HepG2 (cell line): ENCODE results near the gene POP7. TPM values are rescaled to one million over a fixed set of nuclear protein-coding genes. Genes with fewer than 3 reads are reported as not detected.

ENCODE experiments used
- BCLAF1 ChIP-seq: fragments of 450-650 bp; IDR thresholded peaks from 2 replicates; pipeline ENCODE4 v1.6.1; 2017; ENCODE audit warnings: mild to moderate bottlenecking
- CERS6 ChIP-seq: sonication (generic); formaldehyde crosslinking; IDR thresholded peaks from 2 replicates; pipeline ENCODE4 v1.5.0; 2020; ENCODE audit warnings: missing genetic modification reagents
- FOXO4 ChIP-seq: sonication (generic); formaldehyde crosslinking; conservative IDR thresholded peaks from 2 replicates; pipeline ENCODE4 v1.8.1; 2023; ENCODE audit warnings: missing genetic modification reagents
- FOXP1 ChIP-seq, 2 experiments: fragments of 450-650 bp in 1 of 2; IDR thresholded peaks; 2 replicates each; pipeline ENCODE4 v1.6.1; 2017 to 2018; ENCODE audit warnings: antibody characterized with exemption in 1 of 2
- GATAD1 ChIP-seq: IDR thresholded peaks from 2 replicates; pipeline ENCODE4 v1.6.1; 2016; ENCODE audit warnings: missing genetic modification reagents, missing compliant biosample characterization
- MXD3 ChIP-seq: IDR thresholded peaks from 2 replicates; pipeline ENCODE4 v1.6.1; 2016; ENCODE audit warnings: mild to moderate bottlenecking, missing biosample characterization, missing genetic modification reagents
- NBN ChIP-seq: fragments of 450-650 bp; conservative IDR thresholded peaks from 2 replicates; pipeline ENCODE4 v1.6.1; 2017
- SMARCC2 ChIP-seq: fragments of 450-650 bp; IDR thresholded peaks from 2 replicates; pipeline ENCODE4 v1.6.1; 2017; ENCODE audit warnings: antibody characterized with exemption, mild to moderate bottlenecking
- SMARCE1 ChIP-seq: fragments of 450-650 bp; IDR thresholded peaks from 2 replicates; pipeline ENCODE4 v1.6.1; 2017; ENCODE audit warnings: borderline replicate concordance
- SP4 ChIP-seq: sonication (generic); formaldehyde crosslinking; IDR thresholded peaks from 2 replicates; pipeline ENCODE4 v1.8.1; 2023; ENCODE audit warnings: mild to moderate bottlenecking, missing genetic modification reagents
- ZBTB46 ChIP-seq: sonication (generic); formaldehyde crosslinking; IDR thresholded peaks from 2 replicates; pipeline ENCODE4 v1.4.0; 2020; ENCODE audit warnings: mild to moderate bottlenecking, missing genetic modification reagents, borderline replicate concordance
- ZC3H13 ChIP-seq: sonication (generic); formaldehyde crosslinking; IDR thresholded peaks from 2 replicates; pipeline ENCODE4 v1.8.1; 2023; ENCODE audit warnings: mild to moderate bottlenecking, missing genetic modification reagents, moderate library complexity
- ZNF441 ChIP-seq: sonication (generic); formaldehyde crosslinking; IDR thresholded peaks from 2 replicates; pipeline ENCODE4 v1.7.0; 2021; ENCODE audit warnings: missing genetic modification reagents, borderline replicate concordance
- ZNF549 ChIP-seq: sonication (generic); formaldehyde crosslinking; IDR thresholded peaks from 2 replicates; pipeline ENCODE4 v1.5.0; 2020; ENCODE audit warnings: missing genetic modification reagents
- ZNF639 ChIP-seq: conservative IDR thresholded peaks from 2 replicates; pipeline ENCODE4 v1.6.1; 2018; ENCODE audit warnings: missing genetic modification reagents
- ZNF7 ChIP-seq: IDR thresholded peaks from 2 replicates; pipeline ENCODE4 v1.6.1; 2016; ENCODE audit warnings: missing biosample characterization, missing genetic modification reagents
- ZNF768 ChIP-seq: sonication (generic); formaldehyde crosslinking; IDR thresholded peaks from 2 replicates; pipeline ENCODE4 v1.4.0; 2020; ENCODE audit warnings: missing genetic modification reagents
- ZXDC ChIP-seq: sonication (generic); formaldehyde crosslinking; IDR thresholded peaks from 2 replicates; pipeline ENCODE4 v1.5.0; 2020; ENCODE audit warnings: mild to moderate bottlenecking, missing genetic modification reagents
- polyA plus RNA-seq, 8 experiments: library from polyadenylated mRNA; depleted of rRNA in 3 of 8; stranded (reverse) in 7 of 8; unstranded in 1 of 8; fragments of >200 nt; fragmentation: Illumina TruSeq in 4 of 8; extraction: Trizol in 4 of 8; gene quantifications; 2 replicates each; pipeline versions ENCODE4 v1.2.1 to v1.2.3, GENCODE V29; 2011 to 2016; ENCODE audit warnings: low read depth in 4 of 8, missing spikeins in 1 of 8, mixed read lengths in 1 of 8; ENCODE audit not compliant: insufficient read depth in 1 of 8
- total RNA-seq, 5 experiments: library from RNA; depleted of rRNA; stranded (reverse); fragments of >200 nt; fragmentation: Illumina TruSeq; extraction: Trizol; gene quantifications; 2 replicates each; pipeline ENCODE4 v1.2.3, GENCODE V29; 2016; ENCODE audit warnings: low read depth in 1 of 5

Gene POP7
- total and polyA plus RNA-seq, 2 of the 13 experiments (the other 11 are each of a cell fraction or from before 2014, with no cell fraction given): 63.9 to 91.1 TPM

- TF ChIP-seq ZXDC (no peak), GATAD1 (CRISPR knock-in tag) (0 out of 2 replicates have a peak, but pooled peaks have one; percentile 6), ZNF7 (CRISPR knock-in tag) (no peak), FOXP1 (IDR thresholded peaks at IDR 0.05) (no peak), FOXP1 (CRISPR knock-in tag; IDR thresholded peaks at IDR 0.05) (no peak), ZNF549 (CRISPR knock-in tag) (no peak), BCLAF1 (no peak), SP4 (0 out of 2 replicates have a peak, but pooled peaks have one; percentile 34), CERS6 (no peak), ZC3H13 (CRISPR knock-in tag) (no peak), SMARCE1 (no peak), ZBTB46 (CRISPR knock-in tag) (no peak), ZNF768 (CRISPR knock-in tag) (no peak), NBN (no peak), MXD3 (peak; percentile 31; the same call in 1 of the 2 replicates), SMARCC2 (no peak), ZNF639 (CRISPR knock-in tag) (peak; percentile 72; the same call in 1 of the 2 replicates), ZNF441 (CRISPR knock-in tag) (peak; percentile 83), FOXO4 (CRISPR knock-in tag) (no peak)
Measured at GRCh38 chr7:100694098-100694745, 11.7 kb upstream of the POP7 start, which contains the start of gene GIGYF1 (continued).
